Suprapubic skin (tissue), 4 donors: ENCODE data around the gene CBS. TPM values are rescaled to one million over a fixed set of nuclear protein-coding genes. Genes with fewer than 3 reads are reported as not detected.

Source experiments
- DNase-seq, 2 donors: peaks; one replicate each; pipeline ENCODE4 v3.0.0-alpha.2; 2019; ENCODE audit warnings: low spot score in 2 of 2
- H3K27ac ChIP-seq: fragments of 200-600 bp; sonication (generic); one replicate; pipeline ENCODE4 v1.5.1; 2019
- H3K27me3 ChIP-seq: fragments of 200-600 bp; sonication (generic); one replicate; pipeline ENCODE4 v1.5.1; 2019
- H3K36me3 ChIP-seq: fragments of 200-600 bp; sonication (generic); one replicate; pipeline ENCODE4 v1.5.1; 2019
- H3K4me1 ChIP-seq: fragments of 200-600 bp; sonication (generic); one replicate; pipeline ENCODE4 v1.5.1; 2019
- H3K4me3 ChIP-seq: fragments of 200-600 bp; sonication (generic); one replicate; pipeline ENCODE4 v1.5.1; 2019; ENCODE audit warnings: mild to moderate bottlenecking
- H3K9me3 ChIP-seq: fragments of 200-600 bp; sonication (generic); one replicate; pipeline ENCODE4 v1.5.1; 2019
- EP300 ChIP-seq: sonication (generic); formaldehyde crosslinking; IDR thresholded peaks from one replicate; pipeline ENCODE4 v1.6.1; 2017; ENCODE audit warnings: antibody characterized with exemption
- POLR2A ChIP-seq, 2 donors: fragments of 450-650 bp; IDR thresholded peaks; one replicate each; pipeline ENCODE4 v1.6.1; 2017; ENCODE audit warnings: antibody characterized with exemption in 2 of 2, mild to moderate bottlenecking in 2 of 2, moderate library complexity in 2 of 2
- POLR2AphosphoS5 ChIP-seq, 3 donors: sonication (generic); formaldehyde crosslinking; IDR thresholded peaks; one replicate each; pipeline ENCODE4 v1.6.1; 2017; ENCODE audit warnings: antibody characterized with exemption in 3 of 3
- WGBS: methylation state at CpG from one replicate; pipeline ENCODE4 v1.1.5; 2018; 5-methylcytosine and 5-hydroxymethylcytosine counted together
- total RNA-seq, 4 donors: library from RNA; depleted of rRNA; stranded (reverse); fragments of >200 nt; gene quantifications; one replicate each; pipeline ENCODE4 v1.1.0, GENCODE V29; 2016
- TF ChIP-seq, protein P1 (sequence below), 2 donors: fragments of 200-600 bp in 1 of 2; fragments of 450-650 bp in 1 of 2; sonication (generic) in 1 of 2; IDR thresholded peaks; one replicate each; pipeline ENCODE4 v1.5.1; 2016 to 2019; ENCODE audit warnings: antibody characterized with exemption in 2 of 2, mild to moderate bottlenecking in 1 of 2, moderate library complexity in 1 of 2

CBS gene
- total RNA-seq, 4 donors from 2014 or later, result 3.3 to 7.1 (median 6.1) TPM

DNA sequence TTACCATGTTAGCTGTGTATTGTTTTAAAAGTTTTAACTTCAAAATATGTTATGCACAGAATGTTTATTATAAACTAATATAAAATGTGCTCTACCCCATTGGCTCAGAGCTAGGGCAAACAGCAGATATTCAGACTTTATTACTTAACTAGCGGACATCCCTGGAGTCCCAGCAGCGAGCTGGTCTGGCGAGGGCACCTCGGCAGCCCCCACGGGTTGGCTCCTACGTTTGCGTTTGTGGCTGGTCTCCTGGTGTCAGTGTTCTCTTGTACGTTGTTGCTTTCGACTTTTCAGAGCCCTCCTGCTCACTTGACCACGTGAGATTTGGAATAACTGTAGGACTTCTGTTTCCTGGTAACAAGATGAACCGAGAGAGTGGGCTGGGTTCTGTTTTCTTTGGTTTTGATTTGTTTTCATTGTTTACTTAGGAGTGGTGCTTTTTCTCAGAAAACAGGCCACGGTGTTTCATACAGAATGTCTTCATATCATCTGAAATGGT lies 44.5 kb downstream of the CBS start:
- H3K27me3 ChIP-seq, result no peaks in the 10 kb centered on the region
- H3K36me3 ChIP-seq, result peaks cover 68% of the 10 kb centered on the region
- no peak overlapping the region for H3K27ac ChIP-seq
- TF ChIP-seq, protein P1, sequence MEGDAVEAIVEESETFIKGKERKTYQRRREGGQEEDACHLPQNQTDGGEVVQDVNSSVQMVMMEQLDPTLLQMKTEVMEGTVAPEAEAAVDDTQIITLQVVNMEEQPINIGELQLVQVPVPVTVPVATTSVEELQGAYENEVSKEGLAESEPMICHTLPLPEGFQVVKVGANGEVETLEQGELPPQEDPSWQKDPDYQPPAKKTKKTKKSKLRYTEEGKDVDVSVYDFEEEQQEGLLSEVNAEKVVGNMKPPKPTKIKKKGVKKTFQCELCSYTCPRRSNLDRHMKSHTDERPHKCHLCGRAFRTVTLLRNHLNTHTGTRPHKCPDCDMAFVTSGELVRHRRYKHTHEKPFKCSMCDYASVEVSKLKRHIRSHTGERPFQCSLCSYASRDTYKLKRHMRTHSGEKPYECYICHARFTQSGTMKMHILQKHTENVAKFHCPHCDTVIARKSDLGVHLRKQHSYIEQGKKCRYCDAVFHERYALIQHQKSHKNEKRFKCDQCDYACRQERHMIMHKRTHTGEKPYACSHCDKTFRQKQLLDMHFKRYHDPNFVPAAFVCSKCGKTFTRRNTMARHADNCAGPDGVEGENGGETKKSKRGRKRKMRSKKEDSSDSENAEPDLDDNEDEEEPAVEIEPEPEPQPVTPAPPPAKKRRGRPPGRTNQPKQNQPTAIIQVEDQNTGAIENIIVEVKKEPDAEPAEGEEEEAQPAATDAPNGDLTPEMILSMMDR (IDR thresholded peaks at IDR 0.05), result no peak
- TF ChIP-seq POLR2AphosphoS5 (IDR thresholded peaks at IDR 0.05) (no peak), POLR2A (IDR thresholded peaks at IDR 0.05) (no peak), EP300 (no peak)
- H3K4me1 ChIP-seq, result no peaks in the 10 kb centered on the region
- H3K9me3 ChIP-seq, result no peaks in the 10 kb centered on the region
- H3K4me3 ChIP-seq, result no peak overlapping the region
- no peak for DNase-seq
- WGBS, result 90% methylated on average over 12 of the region's 12 CpGs

DNA sequence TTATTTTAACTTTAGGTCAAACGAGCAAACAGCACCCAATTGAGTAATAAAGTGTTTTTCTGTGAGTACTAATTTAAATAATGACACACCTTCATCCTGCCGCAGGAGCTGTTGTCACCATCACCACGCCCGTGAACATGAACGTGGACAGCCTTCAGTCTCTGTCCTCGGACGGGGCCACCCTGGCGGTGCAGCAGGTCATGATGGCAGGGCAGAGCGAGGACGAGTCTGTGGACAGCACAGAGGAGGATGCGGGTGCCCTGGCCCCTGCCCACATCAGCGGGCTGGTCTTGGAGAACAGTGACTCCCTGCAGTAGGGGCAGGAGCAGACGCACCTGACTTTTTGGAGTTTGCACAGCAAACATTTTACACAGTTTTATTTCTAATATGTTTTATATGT lies 45.9 kb downstream of the CBS start:
- Histone ChIP-seq H3K4me3 (no peak overlapping the region), H3K27ac (no peak overlapping the region), H3K36me3 (peaks cover 76% of the 10 kb centered on the region), H3K4me1 (no peaks in the 10 kb centered on the region), H3K9me3 (no peaks in the 10 kb centered on the region), H3K27me3 (no peaks in the 10 kb centered on the region)
- no peak for DNase-seq
- 87% methylated on average over 13 of the region's 13 CpGs for WGBS
- no peak for TF ChIP-seq POLR2A (IDR thresholded peaks at IDR 0.05)
- TF ChIP-seq, protein P1 (IDR thresholded peaks at IDR 0.05), result no peak
- no peak for TF ChIP-seq EP300
- no peak for TF ChIP-seq POLR2AphosphoS5 (IDR thresholded peaks at IDR 0.05)

DNA sequence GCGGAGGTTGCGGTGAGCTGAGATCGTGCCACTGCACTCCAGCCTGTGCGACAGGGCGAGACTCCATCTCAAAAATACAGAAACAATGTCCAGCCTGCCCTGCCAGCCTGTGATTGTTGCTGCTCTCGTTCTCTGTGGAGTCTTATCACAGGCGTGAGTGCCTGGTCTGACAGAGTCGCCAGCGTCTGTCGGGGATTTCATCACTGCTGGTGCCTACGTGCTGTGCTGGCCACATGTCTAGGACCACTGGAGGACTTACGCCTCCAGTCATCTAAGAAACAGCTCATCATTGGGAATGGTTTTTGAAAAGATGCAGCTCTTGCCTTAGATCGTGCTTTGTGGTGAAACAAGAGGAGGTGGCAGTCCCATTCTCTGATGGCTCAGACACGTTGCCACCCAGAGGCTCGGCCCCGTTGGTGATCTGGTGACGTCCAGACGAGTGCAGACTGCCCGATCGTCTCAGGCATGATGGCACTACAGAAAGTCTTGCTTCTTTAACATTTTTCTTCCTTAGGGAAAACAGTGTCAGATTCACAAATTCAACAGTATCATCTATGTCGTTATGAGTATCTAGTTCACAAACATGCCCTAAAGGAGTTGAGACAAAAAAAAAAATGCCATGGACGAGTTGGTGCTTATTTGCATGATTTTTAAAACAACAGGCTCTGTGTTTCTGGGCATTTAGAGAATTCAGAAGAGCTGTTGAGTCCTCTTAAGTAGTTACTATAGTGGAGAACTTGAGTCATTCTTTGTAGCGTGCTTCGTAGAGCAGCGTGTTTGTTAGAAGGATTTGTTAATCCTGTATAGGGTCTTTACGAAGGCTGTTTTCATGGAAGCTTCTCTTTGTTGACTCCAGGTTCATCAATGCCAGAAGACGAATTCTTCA lies 47.5 kb downstream of the CBS start:
- H3K36me3 ChIP-seq, result peaks cover 84% of the 10 kb centered on the region
- H3K4me1 ChIP-seq, result no peaks in the 10 kb centered on the region
- H3K27me3 ChIP-seq, result no peaks in the 10 kb centered on the region
- TF ChIP-seq EP300 (no peak), POLR2A (IDR thresholded peaks at IDR 0.05) (no peak), POLR2AphosphoS5 (IDR thresholded peaks at IDR 0.05) (no peak)
- TF ChIP-seq, protein P1 (IDR thresholded peaks at IDR 0.05), result no peak
- no peak for DNase-seq
- no peaks in the 10 kb centered on the region for H3K9me3 ChIP-seq
- WGBS, result 82% methylated on average over 21 of the region's 27 CpGs
- no peak overlapping the region for H3K27ac ChIP-seq
- no peak overlapping the region for H3K4me3 ChIP-seq

DNA sequence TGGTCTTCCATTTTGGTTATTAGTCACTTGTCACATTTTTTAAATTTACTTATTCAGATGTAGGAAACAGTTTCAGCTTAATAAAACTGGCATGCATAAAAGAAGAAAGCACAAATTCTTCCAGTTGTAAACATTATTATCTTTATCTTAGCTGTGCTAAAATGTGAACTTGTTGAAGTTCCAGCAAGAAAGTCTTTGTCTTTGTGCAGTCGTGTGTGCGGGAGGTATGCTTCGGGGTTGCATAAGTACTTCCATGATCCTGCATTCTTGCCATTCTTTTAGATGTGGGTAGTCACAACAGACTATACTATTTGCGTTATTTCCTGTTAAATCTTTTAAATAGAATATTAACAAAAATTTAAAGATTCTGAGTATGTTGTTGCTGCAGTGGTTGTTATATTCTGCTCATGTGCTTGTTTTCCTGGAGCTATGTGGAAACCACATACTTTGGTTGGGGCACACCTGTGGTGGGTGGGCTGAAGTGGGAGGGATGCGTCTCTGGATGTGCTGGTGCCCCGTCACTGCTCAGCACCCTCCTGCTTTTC lies 49.9 kb downstream of the CBS start:
- TF ChIP-seq EP300 (no peak), POLR2AphosphoS5 (IDR thresholded peaks at IDR 0.05) (no peak), POLR2A (IDR thresholded peaks at IDR 0.05) (no peak)
- TF ChIP-seq, protein P1 (IDR thresholded peaks at IDR 0.05), result no peak
- WGBS, result 83% methylated on average over 6 of the region's 6 CpGs
- Histone ChIP-seq H3K36me3 (peaks cover 84% of the 10 kb centered on the region), H3K9me3 (no peaks in the 10 kb centered on the region), H3K27me3 (no peaks in the 10 kb centered on the region), H3K4me1 (no peaks in the 10 kb centered on the region), H3K27ac (no peak overlapping the region), H3K4me3 (no peak overlapping the region)
- DNase-seq, result no peak

DNA sequence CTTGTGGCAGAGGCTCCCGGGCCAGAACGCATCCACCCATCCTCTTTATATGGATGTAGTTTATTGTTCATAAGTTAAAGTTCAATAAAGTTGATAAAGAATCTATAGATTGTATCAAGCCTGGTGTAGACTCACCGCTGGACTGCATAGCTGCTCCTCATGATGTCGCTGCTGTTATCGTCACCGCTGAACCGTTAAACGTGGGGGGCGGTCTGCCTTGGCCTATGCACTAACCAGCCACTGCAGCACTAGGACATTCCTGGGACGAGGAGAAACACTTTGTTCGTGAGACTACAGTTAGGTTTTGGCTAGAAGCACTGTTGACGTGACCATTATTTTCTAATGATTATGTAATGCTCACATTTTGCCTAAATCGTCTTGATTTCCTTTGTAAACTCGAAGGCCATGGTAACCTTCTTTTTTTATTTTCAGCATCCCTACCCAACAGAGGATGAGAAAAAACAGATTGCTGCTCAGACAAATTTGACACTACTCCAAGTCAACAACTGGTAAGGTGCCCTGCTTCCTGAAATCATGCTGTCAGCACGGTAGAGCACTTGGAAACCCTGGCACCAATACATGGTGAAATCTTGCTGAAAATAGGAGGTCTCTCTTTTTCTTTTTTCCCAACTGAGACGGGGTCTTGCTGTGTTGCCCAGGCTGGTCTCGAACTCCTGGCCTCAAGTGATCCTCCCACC lies 51.0 kb downstream of the CBS start:
- Histone ChIP-seq H3K4me1 (no peaks in the 10 kb centered on the region), H3K36me3 (peaks cover 80% of the 10 kb centered on the region), H3K4me3 (no peak overlapping the region), H3K27me3 (no peaks in the 10 kb centered on the region), H3K27ac (no peak overlapping the region), H3K9me3 (no peaks in the 10 kb centered on the region)
- 85% methylated on average over 17 of the region's 17 CpGs for WGBS
- DNase-seq, result no peak
- TF ChIP-seq POLR2A (IDR thresholded peaks at IDR 0.05), result no peak
- TF ChIP-seq, protein P1 (IDR thresholded peaks at IDR 0.05), result no peak
- no peak for TF ChIP-seq EP300
- TF ChIP-seq POLR2AphosphoS5 (IDR thresholded peaks at IDR 0.05), result no peak
